Measurements from ENCODE around the gene HOXA3.
A peak's percentile ranks its signal among the peaks of the same experiment; 100 is the strongest.

HOXA3 gene

DNA sequence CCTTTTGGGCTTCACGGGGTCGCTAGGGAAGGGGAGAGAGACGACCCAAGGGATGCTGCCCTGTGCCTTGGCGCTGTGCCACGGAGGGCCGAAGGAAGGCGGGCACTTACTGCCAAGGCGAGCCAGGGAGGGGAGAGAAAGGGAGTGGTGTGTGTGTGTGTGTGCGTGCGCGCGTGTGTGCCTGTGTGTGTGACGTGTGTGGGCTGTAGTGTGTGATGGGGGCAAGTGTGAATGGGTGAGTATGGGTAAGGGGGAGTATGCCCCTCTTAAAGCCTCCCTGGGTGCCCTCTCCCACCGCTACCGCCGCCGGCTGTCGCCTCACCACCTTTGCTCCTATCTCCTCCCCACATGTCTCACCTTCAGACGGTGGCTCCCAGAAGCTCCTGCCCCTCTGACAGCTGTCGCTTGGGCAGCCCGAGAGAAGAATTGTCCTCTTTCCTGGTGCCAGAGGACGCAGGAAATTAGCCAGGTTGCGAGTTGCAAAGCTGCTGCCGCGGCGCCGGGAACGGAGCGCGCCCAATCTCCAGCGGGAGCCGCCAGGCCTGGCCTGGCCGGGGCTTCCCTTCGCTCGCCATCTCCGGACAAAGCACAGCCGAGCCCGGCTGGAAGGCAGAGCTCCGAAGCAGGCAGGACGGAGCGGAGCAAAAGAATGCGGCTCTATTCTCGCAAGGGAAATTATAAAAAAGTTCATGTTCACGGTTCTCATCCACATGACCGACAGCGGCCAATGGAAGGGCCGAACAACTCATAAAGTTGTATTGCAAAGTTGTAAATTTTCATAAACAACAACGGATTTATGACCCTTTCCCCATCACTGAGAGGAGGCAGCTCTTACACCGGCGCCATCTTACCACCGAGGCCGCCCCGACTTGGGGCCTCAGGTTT is at the start of gene HOXA3:
Gene HOXA3 (minus strand): TSS at position 653 of the 885 bp plus-strand sequence. CDS start 41,943 bp downstream, outside the sequence.
- no peak for DNase-seq (ENCODE audit: low read depth)

DNA sequence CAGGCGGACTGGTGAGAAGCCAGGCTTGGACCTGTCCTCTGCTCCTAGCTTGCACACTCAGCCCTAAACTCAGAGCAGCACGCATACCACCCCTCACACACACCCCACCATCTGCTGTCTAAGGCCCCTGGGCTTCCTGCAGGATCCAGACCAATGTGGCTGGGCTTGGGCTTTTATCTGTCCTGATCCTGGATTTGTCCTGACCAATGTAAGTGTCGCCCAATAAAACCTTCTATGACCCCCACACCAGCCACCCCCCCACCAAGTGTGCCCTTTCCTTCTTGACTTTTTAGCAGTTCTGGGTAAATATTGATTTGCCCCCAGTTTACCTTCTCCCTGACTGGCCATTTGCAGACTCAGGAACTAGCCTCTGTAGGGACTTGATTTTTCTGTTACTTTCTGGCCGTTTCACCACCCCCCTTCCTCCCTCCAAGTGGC is 49.2 kb upstream of the HOXA3 start:
- DNase-seq (ENCODE audit: low read depth), result no peak

DNA sequence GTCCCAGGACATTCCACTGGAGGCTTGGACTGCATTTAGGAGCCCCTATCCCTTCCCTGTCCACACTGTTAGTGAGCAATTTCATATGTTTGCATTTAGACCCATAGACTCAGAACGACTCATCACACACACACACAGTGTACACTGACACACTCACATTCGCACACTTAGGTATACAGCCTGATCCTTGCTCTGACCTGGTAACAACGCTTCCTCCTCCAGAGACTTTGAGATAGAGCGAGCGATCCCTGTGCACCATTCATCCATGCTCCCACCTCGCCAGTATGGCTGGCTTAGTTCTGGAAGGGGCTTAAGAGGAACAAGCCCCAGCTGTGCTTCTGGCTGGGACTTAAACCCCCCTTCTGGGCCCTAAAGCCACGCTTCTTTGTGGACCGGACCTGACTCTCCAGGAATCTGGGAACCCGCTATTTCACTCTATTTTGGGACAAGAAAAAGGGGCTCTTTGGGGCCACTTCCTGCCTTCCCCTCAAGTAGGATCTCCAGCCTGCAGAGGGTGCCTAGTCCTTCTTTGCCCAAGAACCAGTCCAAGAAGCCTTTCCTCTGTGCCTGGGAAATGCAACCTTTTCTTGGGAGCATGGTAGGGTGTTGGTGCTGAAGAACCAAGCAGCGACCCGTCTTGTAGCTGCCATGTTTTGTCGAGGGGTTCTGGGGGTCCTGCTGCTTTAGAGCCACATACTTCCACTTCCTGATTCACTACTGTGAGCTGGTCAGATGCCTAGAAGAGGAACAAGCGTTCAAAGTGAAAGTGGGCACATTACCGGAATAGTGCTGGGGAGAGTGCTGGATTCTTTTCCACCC is 48.6 kb upstream of the HOXA3 start:
- DNase-seq (ENCODE audit: low read depth), result no peak

DNA sequence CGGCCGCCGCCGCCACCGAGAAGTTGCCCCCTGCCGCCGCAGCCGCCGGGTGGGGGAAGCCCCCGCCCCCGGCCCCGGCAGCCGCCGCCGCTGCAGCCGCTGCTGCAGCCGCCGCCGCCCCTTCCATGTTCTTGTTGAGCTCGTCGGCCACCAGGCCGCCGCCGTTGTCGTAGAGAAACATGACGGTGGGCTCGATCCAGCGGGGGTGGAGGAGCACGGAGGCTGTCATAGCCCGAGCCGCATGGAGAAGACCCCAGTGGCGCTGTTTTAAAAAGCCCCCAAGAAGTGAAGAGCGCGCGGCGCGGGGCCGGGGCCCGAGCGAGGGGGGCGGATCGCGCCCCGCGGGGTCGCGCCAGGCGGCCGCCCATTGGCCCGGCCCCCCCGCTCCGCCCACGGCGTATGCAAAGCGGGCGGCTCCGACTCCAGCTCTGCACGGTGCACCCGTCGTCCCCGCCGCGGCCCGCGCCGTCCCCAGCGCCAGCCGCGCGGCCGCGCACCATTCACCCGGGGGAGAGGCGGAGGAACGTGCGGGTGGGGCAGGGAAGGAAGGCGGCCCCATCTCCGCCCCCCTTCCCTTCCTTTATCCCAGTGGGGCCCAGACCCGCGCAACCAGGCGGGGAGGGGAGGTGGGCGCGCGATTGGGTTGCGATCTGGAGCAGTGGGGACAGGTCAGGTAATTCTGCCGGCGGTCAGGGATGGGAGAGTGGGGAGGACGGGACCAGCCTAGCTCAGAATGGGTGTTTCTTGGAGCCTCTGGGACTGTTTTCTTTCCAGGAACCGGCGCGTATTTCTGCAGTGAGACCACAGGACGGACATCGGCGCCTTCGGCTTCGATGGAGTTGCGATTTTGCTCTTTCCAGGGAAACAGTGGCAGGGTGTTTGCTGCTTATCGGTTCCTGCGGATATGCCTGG is 47.7 kb upstream of the HOXA3 start, which contains the start of gene HOXA13:
Gene HOXA13 (minus strand): TSS at position 243 of the 912 bp plus-strand sequence. CDS start 14 bp downstream, at position 229.
- DNase-seq (ENCODE audit: low read depth), result no peak

DNA sequence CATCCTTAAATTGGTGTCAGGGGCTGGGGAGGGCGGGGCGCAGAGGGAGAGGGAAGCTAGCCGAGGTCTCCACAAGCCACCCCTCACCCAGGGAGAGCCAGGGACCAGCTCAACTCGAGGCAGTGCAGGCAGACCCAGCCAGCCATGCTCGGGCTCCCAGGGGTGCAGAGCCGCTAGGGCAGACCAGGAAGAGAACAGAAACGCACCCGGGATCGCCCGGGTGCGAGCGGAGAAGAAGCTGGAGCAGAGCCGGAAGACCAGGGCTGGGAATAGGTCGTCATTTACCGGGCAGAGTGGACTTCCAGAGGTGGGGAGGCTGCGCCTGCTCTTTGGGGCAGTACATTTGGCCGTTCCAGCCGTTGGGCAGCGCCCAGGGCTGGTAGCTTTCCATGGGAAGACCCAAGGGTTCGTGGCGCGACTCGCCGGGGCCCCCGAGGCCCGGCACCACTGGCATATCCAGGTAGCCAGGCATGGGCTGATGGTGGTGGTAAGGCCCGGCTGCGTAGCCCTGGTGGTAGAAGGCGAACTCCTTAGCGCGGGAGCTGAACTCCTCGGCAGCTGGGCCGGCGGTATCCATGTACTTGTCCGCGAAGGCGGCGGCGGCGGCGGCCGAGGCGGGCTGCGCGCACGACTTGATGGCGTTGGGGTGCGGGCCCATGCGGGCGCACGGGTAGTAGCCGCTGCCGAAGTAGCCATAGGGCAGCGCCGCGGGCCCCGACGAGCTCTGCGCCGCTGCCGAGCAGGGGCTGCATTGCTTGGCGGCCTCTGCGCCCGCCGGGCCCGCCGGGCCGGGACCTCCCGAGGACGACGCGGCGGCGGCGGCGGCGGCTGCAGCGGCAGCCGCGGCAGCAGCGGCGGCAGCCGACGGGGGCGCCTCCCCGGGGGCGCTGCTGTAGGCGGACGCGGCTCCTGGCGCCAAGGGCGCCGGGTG is 46.8 kb upstream of the HOXA3 start:
- DNase-seq (ENCODE audit: low read depth), result no peak

DNA sequence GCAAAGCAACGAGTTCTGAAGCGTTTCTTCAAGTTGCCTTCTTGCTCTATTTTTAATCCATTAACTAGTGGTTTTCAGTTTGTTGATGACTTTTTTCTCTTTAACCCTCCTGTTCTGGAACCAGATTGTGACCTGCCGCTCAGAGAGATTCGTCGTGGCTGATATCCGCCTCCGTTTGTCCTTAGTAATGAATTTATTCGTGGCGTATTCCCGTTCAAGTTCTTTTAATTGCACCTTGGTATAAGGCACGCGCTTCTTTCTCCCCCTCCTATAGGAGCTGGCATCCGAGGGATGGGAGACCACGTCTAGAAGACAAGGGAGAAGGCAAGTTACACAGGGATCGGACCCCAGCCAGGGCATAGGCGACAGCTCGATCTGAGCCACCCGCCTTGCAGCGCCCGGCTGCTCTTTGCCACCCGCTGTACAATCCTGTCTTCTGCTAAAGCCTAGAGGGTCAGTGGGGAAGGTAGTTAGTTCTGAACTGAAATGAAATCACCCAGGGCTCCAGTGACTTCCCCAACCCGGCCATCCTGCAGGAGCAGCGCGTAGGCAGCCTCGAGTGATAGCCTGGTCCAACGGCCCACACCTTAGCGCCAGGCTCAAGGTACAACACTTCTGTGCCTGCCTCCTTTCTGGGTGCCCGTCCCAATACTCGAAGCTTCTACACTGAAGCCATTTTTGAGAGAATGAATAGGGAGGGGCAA is 45.9 kb upstream of the HOXA3 start:
- DNase-seq (ENCODE audit: low read depth), result no peak

DNA sequence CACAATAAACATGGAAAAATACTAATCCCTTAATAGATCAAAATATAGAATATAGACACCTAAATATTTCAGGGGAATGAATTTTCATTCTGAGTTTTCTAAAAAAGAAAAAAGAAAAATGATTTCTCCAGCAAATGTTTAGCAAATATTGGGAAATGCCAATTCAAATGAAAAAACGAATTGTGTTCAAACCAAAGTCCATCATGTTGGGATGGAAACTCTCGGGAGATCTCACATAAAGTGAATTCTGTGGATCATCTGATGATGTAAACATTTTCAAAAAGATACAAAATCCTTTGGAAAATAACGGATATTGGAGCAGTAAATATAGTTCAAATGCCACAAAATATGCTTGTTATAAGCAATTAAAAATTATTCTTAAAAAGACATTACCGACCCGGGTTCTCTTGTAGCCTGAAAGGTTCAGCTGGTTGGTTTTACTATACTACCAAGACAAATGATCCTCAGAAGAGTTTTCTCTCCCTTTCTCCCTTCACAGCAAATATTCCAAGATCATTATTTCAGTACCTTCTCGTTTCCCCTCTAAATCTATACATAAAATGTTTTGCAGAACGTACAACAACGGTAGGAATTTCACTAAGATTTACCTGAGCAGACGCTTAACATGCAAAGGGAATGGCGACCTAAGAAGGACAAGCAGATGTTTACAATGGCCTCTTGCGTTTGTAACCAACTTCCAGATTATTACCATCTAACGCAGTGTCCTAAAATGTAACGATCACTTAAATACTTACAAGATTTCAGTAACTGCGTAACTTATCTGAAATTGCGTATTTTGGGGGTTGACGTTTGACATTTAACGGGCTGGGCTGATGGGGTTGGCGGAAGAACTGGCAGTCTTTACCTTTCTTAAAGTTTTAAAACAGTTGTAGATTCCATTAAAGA is 45.0 kb upstream of the HOXA3 start:
- DNase-seq (ENCODE audit: low read depth), result no peak

DNA sequence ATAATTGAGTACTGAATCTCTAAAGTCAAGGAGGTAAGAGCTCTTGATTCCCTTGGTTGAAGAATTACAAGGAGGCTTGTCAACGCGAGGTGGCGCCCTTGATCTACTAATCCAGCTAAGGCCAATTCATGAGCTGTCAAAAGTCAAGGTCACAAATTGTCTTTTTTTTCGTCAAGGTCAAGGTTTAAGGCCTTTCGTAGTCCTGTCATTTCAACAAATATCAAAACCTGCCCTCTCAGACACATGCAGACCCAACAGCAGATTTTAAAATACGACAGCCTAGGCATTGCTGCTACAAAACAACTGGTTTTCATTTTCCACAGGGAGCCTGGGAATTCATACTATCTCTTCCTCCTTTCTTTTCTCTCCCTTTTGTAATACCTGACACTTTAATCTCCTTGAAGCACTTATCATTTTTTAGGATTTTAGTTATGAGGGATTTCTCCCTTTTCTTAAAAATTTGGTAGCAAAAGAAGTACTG is 43.9 kb upstream of the HOXA3 start:
- DNase-seq (ENCODE audit: low read depth), result peak; percentile 63

DNA sequence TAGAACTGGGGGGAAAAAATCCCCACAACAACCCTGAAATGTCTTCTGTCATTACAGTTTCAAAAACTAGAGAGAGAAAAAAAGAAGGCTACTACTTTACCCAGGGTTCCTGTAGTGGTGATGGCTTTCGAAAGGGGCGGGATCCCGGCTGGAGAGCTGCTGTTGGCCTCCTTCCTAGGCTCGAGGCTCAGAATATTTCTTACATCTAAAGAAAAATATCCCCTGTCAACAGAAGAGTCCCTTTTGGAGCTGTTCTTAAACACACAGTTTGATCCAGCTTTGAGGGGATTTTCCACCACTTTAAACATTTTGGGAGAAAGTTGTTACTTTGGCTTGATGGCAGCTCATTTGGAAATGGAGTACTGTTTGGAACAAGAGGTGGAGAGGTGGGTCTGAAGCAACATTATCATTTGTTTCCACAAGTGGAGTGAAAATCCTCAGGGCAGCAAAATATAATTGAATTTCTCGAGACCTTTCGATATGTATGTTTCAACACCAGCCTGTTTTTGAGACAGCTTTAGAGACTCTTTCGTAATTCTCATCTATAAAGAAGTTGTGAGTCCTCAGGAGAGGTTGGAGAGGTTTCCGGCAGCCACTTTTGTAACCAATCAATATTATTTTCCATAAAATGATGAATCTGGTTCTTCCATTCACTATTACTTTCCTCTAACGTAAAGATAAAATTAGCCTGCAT is 42.5 kb upstream of the HOXA3 start:
- DNase-seq (ENCODE audit: low read depth), result no peak

DNA sequence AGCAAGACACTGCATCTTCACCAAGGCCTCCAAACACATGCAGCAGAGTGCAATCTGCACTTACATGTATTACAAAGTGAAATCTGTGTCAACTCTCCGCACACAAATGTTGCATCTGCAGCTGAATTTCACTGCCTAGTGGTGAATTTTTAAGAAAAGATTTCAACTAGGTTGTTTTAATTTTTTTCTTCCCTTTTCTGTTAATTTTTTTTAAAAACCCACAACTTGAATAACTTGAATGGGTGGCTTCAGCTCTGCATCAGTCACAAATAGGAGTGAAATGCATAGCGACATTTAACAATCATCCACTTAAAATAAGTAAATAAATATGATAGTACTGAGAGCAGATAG is 41.6 kb upstream of the HOXA3 start:
- DNase-seq (ENCODE audit: low read depth), result no peak

DNA sequence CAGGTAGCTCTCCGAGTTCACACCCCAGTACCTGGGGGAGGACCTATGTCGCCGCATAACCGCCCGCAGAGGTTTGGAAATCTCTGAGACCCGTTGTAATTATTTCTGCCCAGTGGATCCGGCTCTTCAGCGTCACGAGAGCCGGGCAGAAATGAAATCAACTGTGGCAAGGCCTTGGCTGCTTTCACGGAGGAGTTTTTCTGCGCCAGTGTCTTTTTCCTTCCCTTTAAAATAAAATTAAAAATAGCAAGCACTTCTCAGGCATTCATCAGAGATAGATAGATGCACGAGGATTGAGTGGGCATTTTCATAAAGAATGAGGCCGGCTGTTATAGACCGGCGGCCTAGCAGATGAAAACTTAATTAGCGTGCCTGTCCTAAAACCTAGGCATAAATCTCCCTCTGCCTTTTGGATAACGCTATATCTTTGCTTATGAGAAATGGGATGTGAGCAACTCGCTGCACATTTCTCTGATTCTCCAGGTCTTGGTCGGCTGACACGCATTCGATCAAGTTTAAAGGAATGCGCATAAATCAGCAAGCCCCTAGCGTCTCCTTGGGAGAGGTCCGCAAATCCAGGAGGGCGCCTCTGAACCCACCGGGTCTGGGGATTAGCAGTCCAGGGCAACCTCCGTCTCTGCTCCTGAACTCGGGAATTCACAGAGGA is 41.1 kb upstream of the HOXA3 start:
- DNase-seq (ENCODE audit: low read depth), result no peak

DNA sequence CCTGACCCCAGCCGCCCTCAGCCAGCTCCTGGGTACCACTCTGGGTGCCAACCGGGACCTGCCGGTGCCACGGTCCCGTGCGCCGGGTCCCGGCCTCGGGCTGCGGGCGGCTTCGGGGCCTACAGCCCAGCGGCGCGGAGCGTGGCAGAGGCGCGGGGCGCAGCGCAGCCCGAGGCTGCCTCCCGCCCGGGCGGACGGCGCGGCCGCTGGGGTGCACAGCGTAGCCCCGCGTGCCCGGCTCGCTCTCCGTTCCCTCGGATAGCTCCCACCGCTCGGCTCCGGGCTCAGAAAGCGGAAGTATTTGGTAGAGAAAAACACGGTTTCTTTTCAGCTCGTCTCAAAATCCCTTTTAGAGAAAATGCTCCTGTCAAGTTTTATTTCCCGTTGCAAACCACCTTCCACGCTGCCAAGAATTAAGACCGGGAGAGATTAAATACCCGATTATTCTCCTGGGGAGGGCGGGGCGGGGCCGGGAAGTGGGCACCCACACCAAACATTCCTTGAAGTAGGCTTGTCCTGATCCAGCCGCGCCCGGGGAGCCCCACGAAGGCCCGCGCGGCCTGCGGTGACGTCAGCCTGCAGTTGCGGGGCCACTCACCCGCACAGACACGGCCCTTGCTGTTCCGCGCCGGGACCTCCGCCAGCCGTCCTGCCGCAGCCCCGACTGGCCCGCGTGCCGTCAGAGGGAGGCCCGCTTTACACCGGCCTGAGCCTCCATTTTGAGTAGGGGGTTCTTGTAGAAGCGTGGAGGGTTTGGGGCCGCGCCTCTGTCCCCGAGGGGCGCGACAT is 40.4 kb upstream of the HOXA3 start:
- DNase-seq (ENCODE audit: low read depth), result no peak

DNA sequence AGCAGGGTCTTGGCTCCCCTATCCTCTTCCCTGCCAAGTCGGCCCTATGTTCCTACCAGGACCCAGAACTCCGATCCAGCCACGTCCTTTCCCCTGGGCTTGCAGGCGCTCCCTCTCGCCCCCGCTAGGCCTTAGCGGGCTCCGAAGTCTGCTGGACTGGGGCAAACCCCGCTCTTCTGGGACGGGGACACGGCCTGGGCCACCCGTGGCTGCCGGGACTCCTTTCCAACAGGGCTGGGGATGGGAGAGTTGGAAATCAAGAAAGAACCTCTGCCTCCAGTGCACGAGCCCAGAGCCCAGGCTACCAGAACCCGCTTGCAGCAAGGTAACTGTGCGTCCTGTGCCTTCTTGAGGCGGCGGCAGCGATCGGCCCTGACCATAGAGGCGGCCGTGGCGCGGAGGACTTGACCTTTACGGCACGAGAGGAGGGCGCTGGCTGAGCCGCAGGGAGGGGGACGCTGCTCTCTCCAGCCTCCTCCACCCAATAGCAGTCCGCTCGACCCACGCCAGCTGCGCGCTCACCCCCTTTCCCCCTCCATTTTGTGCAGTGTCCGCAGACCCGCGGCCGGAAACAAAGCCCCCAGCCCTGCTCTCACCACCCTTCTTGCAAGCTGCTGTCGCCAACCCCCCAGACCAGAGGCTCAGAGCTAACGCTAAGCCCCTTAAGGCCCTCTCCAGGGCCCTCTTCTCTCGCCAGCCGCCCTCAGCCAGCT is 39.6 kb upstream of the HOXA3 start:
- no peak for DNase-seq (ENCODE audit: low read depth)

DNA sequence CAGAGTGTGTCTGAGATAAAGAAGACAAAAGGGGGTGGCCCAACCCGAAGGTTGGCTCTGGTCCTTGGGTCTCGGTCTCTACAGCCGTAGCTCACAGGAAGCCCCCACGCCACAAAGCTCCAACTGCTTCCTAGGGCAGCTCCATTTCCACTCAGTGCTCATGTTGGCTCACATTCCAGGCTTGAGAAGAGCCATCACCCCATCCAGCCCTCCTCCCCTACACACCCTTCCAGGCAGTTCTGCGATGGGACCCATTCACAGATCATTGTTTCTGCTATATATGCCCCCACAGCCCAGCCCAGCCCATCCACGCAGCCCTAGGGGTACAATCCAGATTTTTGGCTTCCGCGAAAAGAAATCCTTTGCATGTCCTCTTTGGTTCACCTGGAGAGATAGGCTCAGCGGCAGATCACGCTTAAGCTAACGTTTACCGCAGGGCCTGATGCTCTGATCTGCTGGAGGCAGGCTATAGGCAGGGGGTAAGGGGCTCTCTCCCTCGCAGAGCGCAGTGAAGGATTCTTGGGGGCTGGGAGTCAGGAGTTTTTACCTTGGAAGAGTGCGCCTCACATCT is 38.9 kb upstream of the HOXA3 start:
- no peak for DNase-seq (ENCODE audit: low read depth)

DNA sequence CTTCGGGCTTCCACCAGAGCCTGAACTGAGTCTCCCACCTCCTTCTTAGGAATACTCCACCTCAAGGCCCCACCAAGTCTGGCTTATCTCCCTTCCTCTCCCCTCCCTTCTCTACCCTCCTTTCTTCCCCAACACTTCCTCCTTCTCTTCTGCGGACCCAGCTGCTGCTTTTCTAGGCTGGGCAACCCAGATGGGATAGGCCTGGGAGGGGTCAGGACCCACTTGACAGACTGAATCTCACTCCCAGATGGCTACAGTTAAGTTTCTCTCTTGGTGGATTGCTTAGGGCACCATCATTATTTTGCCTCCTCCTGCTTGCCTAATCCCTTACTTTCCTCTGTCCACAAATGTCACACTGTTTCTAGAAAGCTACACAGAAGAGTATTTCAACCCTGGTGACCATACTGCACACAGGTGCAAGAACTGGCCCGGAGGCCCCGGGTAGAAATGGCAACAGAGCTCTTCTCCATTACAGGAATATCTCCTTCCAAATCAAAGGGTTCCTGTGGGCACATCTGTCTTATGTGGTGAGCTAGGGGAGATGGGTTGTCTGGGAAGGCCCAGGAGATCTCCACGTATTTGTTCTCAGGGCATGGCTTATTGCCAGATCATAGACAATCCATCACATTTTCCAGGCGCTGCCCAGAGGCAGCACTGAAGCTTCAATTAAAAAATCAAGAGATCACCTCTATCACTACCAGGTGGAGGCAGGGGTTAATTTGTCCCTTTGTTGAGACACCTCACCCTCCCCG is 37.8 kb upstream of the HOXA3 start:
- DNase-seq (ENCODE audit: low read depth), result no peak
